HCT116 (cell line): ENCODE results near the gene SCAI. TPM values are rescaled to one million over a fixed set of nuclear protein-coding genes. Genes with fewer than 3 reads are reported as not detected.

Source experiments
- ATAC-seq: fragments of 200-7000 bp; cut with Tn5 transposase; 2 replicates; pipeline ENCODE4 v1.9.1; 2020; ENCODE audit warnings: mild to moderate bottlenecking, moderate library complexity
- BruUV-seq: library from RNA; stranded (reverse); fragments of 400-500 nt; replicated peaks from 2 replicates; lab custom pipeline; 2021; lab: Mats Ljungman, UMichigan
- CTCF ChIA-PET: fragments of 300-600 bp; sonication (Branson Sonifier 250); formaldehyde crosslinking; loops from one replicate; lab custom pipeline; 2021; ENCODE audit warnings: antibody characterized with exemption; lab: Charles Lee
- POLR2A ChIA-PET: fragments of 300-600, 350-600 bp; sonication (Branson Sonifier 250); formaldehyde crosslinking; loops from one replicate; lab custom pipeline; 2021; ENCODE audit warnings: antibody characterized with exemption; lab: Charles Lee
- RAD21 ChIA-PET, 2 experiments: fragments of 300-600 bp; sonication (Branson Sonifier 250); formaldehyde crosslinking; loops; one replicate each; lab custom pipeline; 2023; ENCODE audit warnings: low total read pairs in 2 of 2; ENCODE audit not compliant: uncharacterized antibody in 2 of 2, unreplicated experiment in 2 of 2, low non-redundant PET in 1 of 2; lab: Charles Lee
- DNase-seq: peaks from one replicate; pipeline ENCODE4 v3.0.0-alpha.2; 2010; ENCODE audit warnings: low read depth, low spot score
- H2AFZ ChIP-seq: fragments of 200-600 bp; shearing (Covaris generic), sonication (generic); 2 replicates; pipeline ENCODE4 v1.6.1; 2017; ENCODE audit warnings: low read depth, mixed run types, mixed read lengths, antibody characterized with exemption, low read length; ENCODE audit not compliant: poor library complexity, severe bottlenecking
- H3K27ac ChIP-seq: 2 replicates; pipeline ENCODE4 v1.5.1; 2012; ENCODE audit warnings: low read depth, low read length
- H3K27me3 ChIP-seq: fragments of 200-600 bp; sonication (generic); 2 replicates; pipeline ENCODE4 v1.6.1; 2016; ENCODE audit warnings: mixed run types, low read length, mixed read lengths; ENCODE audit not compliant: insufficient read depth
- H3K36me3 ChIP-seq, 2 experiments: fragments of 200-500 bp in 1 of 2; fragments of 200-600 bp in 1 of 2; sonication (Bioruptor generic) in 1 of 2; sonication (generic) in 1 of 2; 2 replicates each; pipeline versions ENCODE4 v1.5.1 to v1.6.1; 2014 to 2016; ENCODE audit warnings: low read length in 2 of 2, inconsistent platforms in 1 of 2, mixed read lengths in 1 of 2, mixed run types in 1 of 2; ENCODE audit not compliant: insufficient read depth in 2 of 2, control insufficient read depth in 1 of 2
- H3K4me1 ChIP-seq, 2 experiments: fragments of 200-600 bp in 1 of 2; sonication (generic) in 1 of 2; 2 replicates each; pipeline versions ENCODE4 v1.5.1 to v1.6.1; 2012 to 2017; ENCODE audit warnings: low read length in 2 of 2, inconsistent platforms in 1 of 2, mild to moderate bottlenecking in 1 of 2, mixed read lengths in 1 of 2, mixed run types in 1 of 2, moderate library complexity in 1 of 2; ENCODE audit not compliant: insufficient read depth in 2 of 2, control insufficient read depth in 1 of 2
- H3K4me2 ChIP-seq: fragments of 200-600 bp; sonication (generic); 2 replicates; pipeline ENCODE4 v1.6.1; 2017; ENCODE audit warnings: mixed run types, low read length, mixed read lengths
- H3K4me3 ChIP-seq, 2 experiments: fragments of 200-600 bp in 1 of 2; sonication (generic) in 1 of 2; replicated peaks in 1 of 2; 2 replicates each; pipeline ENCODE4 v1.5.1; 2011 to 2016; ENCODE audit warnings: low read length in 2 of 2, control low read depth in 1 of 2, low read depth in 1 of 2, mild to moderate bottlenecking in 1 of 2, mixed read lengths in 1 of 2, mixed run types in 1 of 2
- H3K79me2 ChIP-seq: fragments of 200-600 bp; sonication (generic); 2 replicates; pipeline ENCODE4 v1.6.1; 2017; ENCODE audit warnings: mild to moderate bottlenecking, mixed run types, low read length, moderate library complexity, mixed read lengths; ENCODE audit not compliant: insufficient read depth
- H3K9ac ChIP-seq: fragments of 200-600 bp; sonication (generic); 2 replicates; pipeline ENCODE4 v1.6.1; 2016; ENCODE audit warnings: low read length, mixed read lengths
- H3K9me2 ChIP-seq: fragments of 200-600 bp; sonication (generic), shearing (Covaris generic); 2 replicates; pipeline ENCODE4 v1.6.1; 2017; ENCODE audit warnings: mixed run types, mild to moderate bottlenecking, moderate library complexity; ENCODE audit not compliant: insufficient read depth
- H3K9me3 ChIP-seq, 2 experiments: fragments of 200-500 bp in 1 of 2; fragments of 200-600 bp in 1 of 2; sonication (Bioruptor generic) in 1 of 2; sonication (generic) in 1 of 2; 2 replicates each; pipeline ENCODE4 v1.6.1; 2014 to 2017; ENCODE audit warnings: low read length in 2 of 2, mixed read lengths in 2 of 2, inconsistent platforms in 1 of 2, low read depth in 1 of 2, mild to moderate bottlenecking in 1 of 2, mixed run types in 1 of 2, moderate library complexity in 1 of 2; ENCODE audit not compliant: control insufficient read depth in 1 of 2, insufficient read depth in 1 of 2
- H4K20me1 ChIP-seq: fragments of 200-600 bp; sonication (generic), shearing (Covaris generic); 2 replicates; pipeline ENCODE4 v1.6.1; 2017; ENCODE audit warnings: mixed run types, mild to moderate bottlenecking, moderate library complexity; ENCODE audit not compliant: insufficient read depth
- CBX3 ChIP-seq: IDR thresholded peaks from 2 replicates; pipeline ENCODE4 v1.6.1; 2012; ENCODE audit warnings: low read depth
- CEBPB ChIP-seq: IDR thresholded peaks from 2 replicates; pipeline ENCODE4 v1.6.1; 2012; ENCODE audit warnings: low read depth
- EGR1 ChIP-seq: IDR thresholded peaks from 2 replicates; pipeline ENCODE4 v1.6.1; 2012; ENCODE audit warnings: low read depth
- ELF1 ChIP-seq: IDR thresholded peaks from 2 replicates; pipeline ENCODE4 v1.6.1; 2012; ENCODE audit warnings: low read depth, borderline replicate concordance
- RAD21 ChIP-seq: IDR thresholded peaks from 2 replicates; pipeline ENCODE4 v1.6.1; 2012; ENCODE audit warnings: low read depth, mild to moderate bottlenecking
- SIN3A ChIP-seq: IDR thresholded peaks from 2 replicates; pipeline ENCODE4 v1.6.1; 2012; ENCODE audit warnings: low read depth
- TCF7L2 ChIP-seq: IDR thresholded peaks from 2 replicates; pipeline ENCODE4 v1.7.0; 2011; ENCODE audit warnings: borderline replicate concordance, inconsistent platforms; ENCODE audit not compliant: insufficient read depth, insufficient read length; ENCODE audit errors: extremely low read depth
- intact Hi-C: fragments of 100-400 bp; cut with micrococcal nuclease; formaldehyde crosslinking; loops from 2 replicates; pipeline ENCODE4 v1.10.0; 2022
- total RNA-seq: library from RNA; stranded (reverse); gene quantifications from one replicate; pipeline ENCODE4 v1.2.1, GENCODE V29; 2021; ENCODE audit not compliant: unreplicated experiment

Gene SCAI
- total RNA-seq, 1 experiment from 2014 or later = 14.0 TPM

- TF ChIP-seq CBX3 (no peak), EGR1 (no peak), SIN3A (peak; percentile 81; the same call in 1 of the 2 replicates), RAD21 (no peak), ELF1 (peak; percentile 79)
These were observed 202.2 kb downstream of the SCAI start, which contains the start of gene GOLGA1 (continued) for GRCh38 chr9:124940894-124941678.

GRCh38 chr9:124940521-124940893 is 202.8 kb downstream of the SCAI start:
- Histone ChIP-seq H3K4me1 (peaks cover 9 to 15% of the 10 kb centered on the region in 2 experiments; a peak in 3 of 4 replicates), H3K4me3 (peak overlapping the region; percentile 73 to 88), H3K79me2 (0 out of 2 replicates have a peak, but pooled peaks cover 7% of the 10 kb centered on the region), H3K27me3 (no peaks in the 10 kb centered on the region), H3K36me3 (peaks cover 0 to 4% of the 10 kb centered on the region in 2 experiments; a peak in 1 of 4 replicates), H3K9me3 (no peaks in the 10 kb centered on the region), H3K4me2 (peak overlapping the region; percentile 88), H4K20me1 (no peaks in the 10 kb centered on the region), H3K9me2 (no peaks in the 10 kb centered on the region), H3K9ac (peak overlapping the region; percentile 85), H3K27ac (peak overlapping the region; percentile 83), H2AFZ (no peak overlapping the region)
- peak; percentile 61 for ATAC-seq
- ChIA-PET RAD21 (interaction anchor here in 1 of 2 experiments (0.7 kb wide), 1 partner anchor 466 kb away, joined by 5 read pairs; no protein-coding TSS in a partner anchor), POLR2A (no interaction called here), CTCF (no interaction called here)
- no TSS peak for BruUV-seq
- intact Hi-C loops = no loop called here
- peak; percentile 3 for TF ChIP-seq TCF7L2
- TF ChIP-seq CEBPB = no peak
- DNase-seq = no peak
